AG09319 (cell line): ENCODE data around the gene OLA1.

Source experiments
- DNase-seq: peaks from one replicate; pipeline ENCODE4 v3.0.0-alpha.2; 2010; ENCODE audit warnings: low read depth; ENCODE audit errors: extremely low read depth
- CTCF ChIP-seq: IDR thresholded peaks from 2 replicates; pipeline ENCODE4 v1.5.1; 2011; ENCODE audit warnings: low read depth, mild to moderate bottlenecking, inconsistent platforms, low read length, moderate library complexity

Gene OLA1

GRCh38 chr2:174148833-174149232, 99.5 kb downstream of the OLA1 start:
- no peak for DNase-seq
- TF ChIP-seq CTCF, result no peak

- peak; percentile 52 for DNase-seq
- TF ChIP-seq CTCF, result peak; percentile 46
Measured at GRCh38 chr2:174145827-174146226, 102.5 kb downstream of the OLA1 start.

GRCh38 chr2:174142290-174142689, 106.0 kb downstream of the OLA1 start:
- TF ChIP-seq CTCF, result no peak
- DNase-seq, result no peak

GRCh38 chr2:174138161-174138560, 110.2 kb downstream of the OLA1 start:
- no peak for DNase-seq
- peak; percentile 34 for TF ChIP-seq CTCF

GRCh38 chr2:174135981-174136380, 112.4 kb downstream of the OLA1 start:
- TF ChIP-seq CTCF, result no peak
- no peak for DNase-seq

GRCh38 chr2:174125090-174125489, 123.2 kb downstream of the OLA1 start:
- TF ChIP-seq CTCF, result no peak
- no peak for DNase-seq

GRCh38 chr2:174124181-174124580, 124.2 kb downstream of the OLA1 start:
- no peak for TF ChIP-seq CTCF
- no peak for DNase-seq
